GM21526 (cell line): Measurements from ENCODE around the gene IL1RAP.

Experiments used
- ATAC-seq: cut with Tn5 transposase; IDR thresholded peaks from one replicate; pipeline ENCODE4 v1.9.1; 2021; ENCODE audit warnings: moderate library complexity; ENCODE audit not compliant: unreplicated experiment, low FRiP score

IL1RAP gene

DNA sequence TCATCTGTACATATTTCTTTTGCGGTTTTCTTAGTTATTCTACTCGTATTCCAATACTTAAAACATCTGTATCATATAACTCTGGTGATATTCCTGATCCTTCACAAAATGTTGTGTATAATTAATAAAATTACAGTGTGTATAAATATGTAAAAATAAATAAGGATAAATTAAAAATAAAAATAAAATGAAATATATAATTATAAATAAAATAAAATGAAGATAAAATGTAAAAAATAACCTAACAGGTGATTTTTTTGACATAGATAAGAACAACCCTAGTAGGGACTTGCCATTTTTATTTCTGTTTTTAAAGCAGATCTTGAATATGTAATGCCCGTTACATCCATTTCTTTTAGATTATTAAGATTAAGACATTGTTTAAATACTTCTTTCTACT is 25.6 kb downstream of the IL1RAP start:
- ATAC-seq, result no peak

- no peak for ATAC-seq
Observed at GRCh38 chr3:190541008-190541407, 27.1 kb downstream of the IL1RAP start.

GRCh38 chr3:190541560-190541959 is 27.7 kb downstream of the IL1RAP start:
- no peak for ATAC-seq

DNA sequence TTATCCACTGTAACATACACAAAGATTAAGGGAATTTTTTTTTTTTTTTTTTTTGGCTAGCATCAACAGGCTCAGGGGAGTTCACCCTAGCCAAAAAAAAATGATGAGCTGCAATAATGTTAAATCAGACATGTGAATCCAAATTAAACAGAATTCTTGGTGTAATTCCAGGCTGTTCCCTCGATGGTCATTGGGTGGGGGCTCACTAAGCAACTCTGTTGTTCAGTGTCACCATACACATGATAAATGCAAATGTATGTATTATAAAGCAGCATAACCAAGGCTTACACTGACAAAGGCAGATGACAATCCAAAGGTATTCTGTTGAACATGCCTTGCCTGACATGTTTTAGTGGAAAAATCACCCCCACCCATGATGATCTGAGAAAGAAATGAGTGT is 29.0 kb downstream of the IL1RAP start:
- ATAC-seq, result no peak

DNA sequence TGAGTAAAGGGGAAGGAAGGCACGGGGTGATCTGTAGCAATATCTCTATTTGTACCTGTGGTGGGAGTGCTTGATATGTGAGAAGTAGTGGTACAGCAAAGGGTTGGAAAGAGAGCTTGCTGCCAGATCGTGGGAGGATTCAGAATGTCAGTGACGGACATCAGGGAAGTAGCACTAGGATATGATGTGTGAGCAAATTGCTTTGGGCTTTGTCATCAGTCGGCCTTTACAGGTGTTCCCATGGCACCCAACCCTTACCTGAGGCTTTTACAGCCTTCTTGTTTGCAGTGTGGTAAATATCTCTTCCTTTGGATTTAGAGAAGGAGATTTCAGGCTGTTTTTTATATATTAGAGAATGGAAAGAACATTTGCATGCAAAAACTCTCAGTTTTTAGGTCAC is 29.8 kb downstream of the IL1RAP start:
- no peak for ATAC-seq

DNA sequence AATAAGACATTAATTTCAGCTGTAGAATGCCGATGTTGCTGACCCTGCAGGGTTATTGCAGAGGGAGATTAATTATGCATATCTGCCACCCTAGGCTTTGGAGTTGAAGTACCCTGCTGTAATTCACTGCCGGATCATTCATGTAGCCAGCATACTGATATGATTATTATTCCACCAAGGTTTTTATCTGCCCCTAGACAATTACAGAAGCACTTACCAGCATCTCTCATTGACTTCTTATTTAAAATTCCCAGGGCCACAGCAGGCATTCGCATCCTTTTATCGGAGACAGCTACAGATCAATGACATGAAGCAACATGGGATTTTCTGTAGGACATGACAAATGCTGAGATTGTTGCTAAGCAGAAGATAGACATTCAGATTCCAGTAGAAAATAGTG is 31.3 kb downstream of the IL1RAP start:
- no peak for ATAC-seq

DNA sequence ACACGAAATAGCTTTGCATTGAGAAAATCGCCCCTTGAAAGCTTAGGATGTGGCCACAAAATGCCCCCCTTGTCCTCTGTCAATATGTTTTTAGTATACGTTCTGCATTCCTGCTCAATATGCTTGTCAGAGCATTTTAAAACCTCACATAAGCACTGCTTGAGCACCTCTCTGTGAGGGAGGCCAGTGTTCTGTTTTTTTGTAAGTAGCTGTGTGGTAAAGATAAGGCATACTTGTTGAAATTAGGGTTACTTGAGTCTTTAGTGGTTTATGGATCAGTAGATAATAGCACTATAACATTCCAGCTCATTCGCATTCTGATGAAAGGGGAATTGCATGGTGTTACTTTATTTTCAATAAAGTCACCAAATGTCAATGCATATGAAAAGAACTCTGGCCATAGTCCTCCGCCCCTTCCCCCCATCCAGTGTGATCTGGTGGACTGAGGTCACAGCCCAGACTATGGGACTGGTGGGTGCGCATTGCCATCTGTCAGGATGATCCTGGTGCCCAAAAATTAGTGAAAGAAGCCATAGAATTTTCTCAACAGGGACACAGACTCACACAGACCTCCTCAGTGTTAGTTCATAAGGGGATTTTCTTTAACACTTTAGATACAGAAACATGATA is 33.1 kb downstream of the IL1RAP start:
- no peak for ATAC-seq

DNA sequence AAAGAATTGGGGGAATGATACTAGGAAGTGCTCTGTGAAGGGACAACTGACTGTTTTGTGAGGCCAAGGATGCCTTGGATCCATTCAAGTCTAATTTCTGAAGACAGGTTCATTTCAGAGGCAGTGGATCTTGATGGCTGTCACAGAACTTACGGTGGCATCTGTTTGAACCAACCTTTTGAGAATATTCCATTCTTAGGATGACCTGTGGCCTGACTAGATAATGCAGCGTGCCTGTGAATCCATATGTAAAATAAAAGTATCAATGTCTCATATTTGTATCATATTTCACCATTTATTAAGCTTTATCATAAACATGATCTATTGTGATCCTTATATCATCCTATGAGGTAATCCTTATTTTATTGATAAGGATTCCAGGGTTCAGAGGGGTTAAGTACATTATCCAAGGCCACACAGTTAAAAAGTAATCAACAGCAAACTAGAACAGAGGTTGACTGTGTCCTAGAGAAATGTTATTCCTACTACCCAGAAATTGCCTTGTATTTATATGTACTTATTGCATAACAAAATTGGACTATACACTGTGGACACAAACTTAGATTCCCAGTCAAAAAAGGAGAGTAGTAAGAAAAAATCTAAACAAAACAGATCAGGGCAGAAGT is 34.3 kb downstream of the IL1RAP start:
- ATAC-seq, result no peak

GRCh38 chr3:190552021-190552420 is 38.1 kb downstream of the IL1RAP start:
- no peak for ATAC-seq

GRCh38 chr3:190552969-190553759 is 39.3 kb downstream of the IL1RAP start:
- ATAC-seq, result no peak

DNA sequence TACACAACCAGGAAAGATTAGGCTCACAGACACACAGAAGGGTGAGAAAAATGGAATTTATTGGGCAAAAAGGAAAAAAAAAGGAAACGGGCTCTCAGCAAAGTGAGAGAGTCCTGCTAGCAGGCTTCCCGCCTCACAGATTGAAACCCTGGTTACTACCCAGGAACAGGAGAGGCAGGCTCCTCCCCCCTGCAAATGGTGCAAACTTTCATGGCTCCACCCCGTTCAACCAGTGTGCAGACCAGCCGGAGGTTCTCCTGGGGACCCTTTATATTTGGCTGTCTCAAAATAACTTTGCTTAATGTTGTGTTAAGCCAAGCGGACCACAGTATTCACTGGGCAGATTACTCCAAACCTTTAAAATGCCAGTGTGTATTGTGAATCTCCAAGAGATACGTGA is 40.3 kb downstream of the IL1RAP start:
- ATAC-seq, result no peak

DNA sequence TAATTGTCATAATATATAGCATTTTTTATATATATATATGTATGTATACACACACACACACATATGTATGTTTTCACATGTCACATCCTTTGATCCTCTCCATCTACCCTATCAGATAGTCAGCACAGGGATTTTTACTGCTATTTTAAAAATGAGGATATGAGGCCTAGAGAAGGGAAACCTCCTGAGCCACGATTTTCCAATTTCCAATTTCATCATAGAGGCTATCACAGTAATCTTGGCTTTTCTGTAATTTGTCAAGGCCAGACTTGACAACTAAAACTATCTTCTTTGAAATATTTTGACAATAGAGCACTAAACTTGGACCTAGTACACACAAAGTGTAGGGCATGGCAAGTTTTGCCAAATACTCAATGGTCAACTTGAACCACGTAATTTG is 42.5 kb downstream of the IL1RAP start:
- ATAC-seq, result no peak

DNA sequence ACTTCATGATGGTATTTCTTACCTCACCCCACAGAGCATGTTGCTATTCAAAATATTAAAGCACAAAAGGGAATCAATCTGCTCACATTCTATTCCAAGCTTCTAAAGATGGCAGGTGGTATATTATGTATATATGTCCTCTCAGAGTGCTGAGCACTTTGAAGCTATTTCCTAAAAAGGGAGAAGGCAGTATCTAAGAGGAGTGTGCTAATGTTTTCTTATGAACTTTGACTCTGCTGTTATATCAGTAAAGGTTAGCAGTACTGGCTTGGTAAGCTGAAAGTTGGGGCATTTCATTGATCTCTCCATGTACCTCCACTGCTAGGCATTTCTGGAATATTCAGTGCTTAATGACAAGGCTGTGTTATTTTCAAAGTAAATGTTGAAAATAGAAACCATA is 43.4 kb downstream of the IL1RAP start:
- no peak for ATAC-seq

DNA sequence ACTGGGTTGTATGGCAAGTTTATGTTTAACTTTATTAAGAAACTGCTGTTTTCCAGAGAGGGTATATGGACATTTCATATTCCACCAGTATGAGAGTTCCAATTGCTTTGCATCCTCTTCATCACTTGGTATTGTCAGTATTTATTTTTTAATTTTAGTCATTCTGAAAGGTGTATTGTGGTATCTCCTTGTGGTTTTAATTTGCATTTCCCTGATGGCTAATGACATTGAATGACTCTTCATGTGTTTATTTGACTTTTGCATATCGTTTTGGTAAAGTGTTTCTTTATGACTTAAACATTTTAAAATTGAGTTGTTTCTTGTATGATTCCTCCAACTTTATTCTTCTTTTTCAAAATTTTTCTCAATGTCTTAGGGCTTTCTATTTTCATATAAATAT is 44.4 kb downstream of the IL1RAP start:
- no peak for ATAC-seq

DNA sequence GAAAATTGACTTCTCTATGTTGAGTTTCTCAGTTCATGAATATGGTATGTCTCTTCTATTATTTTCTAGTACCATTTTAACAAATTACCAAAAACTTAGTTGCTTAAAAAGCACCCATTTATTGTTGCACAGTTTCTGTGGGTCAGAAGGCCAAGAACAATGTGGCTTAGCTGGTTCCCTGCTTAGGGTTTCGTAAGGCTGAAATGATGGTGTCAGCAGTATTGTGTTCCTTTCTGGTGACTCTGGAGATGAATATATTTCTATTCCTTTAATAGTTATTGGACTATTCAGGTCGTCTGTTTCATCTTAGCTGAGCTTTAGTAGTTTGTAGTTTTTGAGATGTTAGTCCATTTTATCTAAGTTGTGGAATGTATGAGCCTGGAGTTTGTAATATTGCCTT is 44.9 kb downstream of the IL1RAP start:
- ATAC-seq, result no peak

GRCh38 chr3:190560013-190560895 is 46.4 kb downstream of the IL1RAP start:
- no peak for ATAC-seq

GRCh38 chr3:190562866-190563510 is 49.1 kb downstream of the IL1RAP start:
- no peak for ATAC-seq

- ATAC-seq, result no peak
Observed at GRCh38 chr3:190564175-190564574, 50.3 kb downstream of the IL1RAP start.

DNA sequence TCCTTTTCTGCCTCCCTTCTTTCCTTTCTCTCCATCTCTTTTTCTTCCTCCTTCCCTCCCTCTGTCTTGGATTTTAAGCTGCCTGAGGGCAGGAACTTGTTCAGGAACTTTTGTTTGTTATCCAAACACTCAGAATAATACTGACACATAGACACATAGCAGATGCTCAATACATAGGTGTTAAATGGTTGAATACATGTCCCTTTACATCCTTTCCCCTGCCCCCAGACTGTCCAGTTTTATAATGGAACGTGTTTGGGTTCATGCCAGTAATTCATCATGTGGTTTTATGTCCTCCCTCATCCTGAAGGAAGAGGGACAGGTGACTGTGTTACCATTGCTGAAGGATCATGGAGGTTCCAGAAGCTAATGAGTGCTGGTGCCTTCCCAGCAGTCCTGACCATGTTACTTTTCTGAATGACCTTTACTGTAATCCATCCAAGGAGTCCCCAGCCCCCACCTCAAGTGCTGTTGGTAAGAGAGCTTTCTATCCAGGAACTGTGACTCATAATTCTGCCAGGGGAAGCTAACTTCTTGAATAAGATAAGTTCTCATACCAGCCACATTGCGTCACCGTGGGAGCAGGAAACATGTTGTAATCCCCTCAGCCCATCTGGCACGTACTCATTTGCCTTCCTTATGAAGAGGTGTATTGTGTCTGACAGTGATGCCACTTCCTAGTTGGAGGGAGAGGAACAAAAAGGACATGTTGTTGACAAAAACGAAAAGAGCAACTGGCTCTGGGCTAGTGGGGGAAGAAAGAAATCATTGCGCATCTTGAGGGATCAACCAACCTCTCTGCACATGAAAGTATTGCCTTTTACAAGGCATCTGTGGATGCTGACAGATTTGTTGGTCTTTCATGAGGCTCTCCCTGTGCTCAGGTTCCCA is 52.4 kb downstream of the IL1RAP start:
- no peak for ATAC-seq
